Loucy (cell line): ENCODE measurements around the gene RAD51B.

Experiments used
- H2AFZ ChIP-seq: fragments of 200-600 bp; sonication (generic); 2 replicates; pipeline ENCODE4 v1.6.0; 2016; ENCODE audit warnings: antibody characterized with exemption, mild to moderate bottlenecking, low read length, moderate library complexity
- H3F3A ChIP-seq: fragments of 200-600 bp; 2 replicates; pipeline ENCODE4 v1.6.0; 2016; ENCODE audit warnings: antibody characterized with exemption, low read depth, mild to moderate bottlenecking
- H3K27me3 ChIP-seq: fragments of 200-600 bp; sonication (generic); 2 replicates; pipeline ENCODE4 v1.6.1; 2014; ENCODE audit warnings: low read length, mild to moderate bottlenecking; ENCODE audit not compliant: insufficient read depth, poor library complexity, severe bottlenecking
- H3K36me3 ChIP-seq: fragments of 200-600 bp; sonication (generic); 2 replicates; pipeline ENCODE4 v1.6.1; 2016; ENCODE audit warnings: low read length; ENCODE audit not compliant: insufficient read depth
- H3K4me1 ChIP-seq: fragments of 200-600 bp; sonication (generic); 2 replicates; pipeline ENCODE4 v1.5.1; 2014; ENCODE audit warnings: low read length, mild to moderate bottlenecking; ENCODE audit not compliant: insufficient read depth, poor library complexity, severe bottlenecking
- H3K4me2 ChIP-seq: fragments of 200-600 bp; sonication (generic); 2 replicates; pipeline ENCODE4 v1.6.0; 2014; ENCODE audit warnings: antibody characterized with exemption, low read length, low read depth, mild to moderate bottlenecking; ENCODE audit not compliant: poor library complexity, severe bottlenecking
- H3K4me3 ChIP-seq: fragments of 200-600 bp; sonication (generic); 2 replicates; pipeline ENCODE4 v1.5.1; 2014; ENCODE audit warnings: low read length, mild to moderate bottlenecking, mixed read lengths; ENCODE audit not compliant: poor library complexity, severe bottlenecking
- H3K79me2 ChIP-seq: fragments of 200-600 bp; sonication (generic); 2 replicates; pipeline ENCODE4 v1.6.1; 2014; ENCODE audit warnings: low read length; ENCODE audit not compliant: insufficient read depth
- H3K9ac ChIP-seq: fragments of 200-600 bp; sonication (generic); 2 replicates; pipeline ENCODE4 v1.6.0; 2014; ENCODE audit warnings: mild to moderate bottlenecking, low read depth, low read length, moderate library complexity; ENCODE audit not compliant: poor library complexity, severe bottlenecking
- H3K9me2 ChIP-seq: fragments of 200-600 bp; sonication (generic); replicated peaks from 2 replicates; pipeline ENCODE4 v1.6.1; 2016; ENCODE audit warnings: low read depth, low read length, mixed read lengths
- H3K9me3 ChIP-seq: fragments of 200-600 bp; sonication (generic); 2 replicates; pipeline ENCODE4 v1.6.1; 2014; ENCODE audit warnings: mild to moderate bottlenecking, antibody characterized with exemption, low read length, low read depth; ENCODE audit not compliant: insufficient read depth
- H4K20me1 ChIP-seq: fragments of 200-600 bp; sonication (generic); 2 replicates; pipeline ENCODE4 v1.6.0; 2014; ENCODE audit warnings: antibody characterized with exemption, low read length, mild to moderate bottlenecking; ENCODE audit not compliant: insufficient read depth, poor library complexity, severe bottlenecking
- CTCF ChIP-seq: fragments of 200-600 bp; sonication (generic); conservative IDR thresholded peaks from 2 replicates; pipeline ENCODE4 v1.5.1; 2014; ENCODE audit warnings: mild to moderate bottlenecking, antibody characterized with exemption, low read length
- EZH2phosphoT487 ChIP-seq: fragments of 200-600 bp; IDR thresholded peaks from 2 replicates; pipeline ENCODE4 v1.6.1; 2018; ENCODE audit warnings: antibody characterized with exemption, mild to moderate bottlenecking, moderate library complexity, borderline replicate concordance

Gene RAD51B

DNA sequence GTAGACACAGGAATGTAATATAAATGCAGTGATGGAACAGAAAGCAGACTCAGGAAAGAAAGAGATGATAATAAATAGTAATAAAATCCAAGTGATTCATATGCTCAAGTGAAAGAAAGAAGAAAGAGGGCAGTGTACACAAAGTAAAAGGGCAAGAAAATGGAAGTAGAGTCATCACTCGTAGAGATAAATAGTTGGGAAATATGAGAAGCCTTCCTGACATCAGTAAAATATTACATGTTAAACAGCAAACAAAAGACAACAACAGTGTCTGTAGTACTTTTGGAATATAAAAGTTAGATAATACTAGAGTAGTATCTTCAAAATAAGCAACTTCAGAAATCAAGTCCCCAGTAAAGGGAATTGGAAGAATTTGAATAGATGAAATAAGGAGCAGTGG lies 412.3 kb downstream of the RAD51B start:
- H3K9ac ChIP-seq: no peak overlapping the region
- H3K4me2 ChIP-seq: no peak overlapping the region
- no peaks in the 10 kb centered on the region for H3K27me3 ChIP-seq
- no peak overlapping the region for H2AFZ ChIP-seq
- H3K4me1 ChIP-seq: no peaks in the 10 kb centered on the region
- no peaks in the 10 kb centered on the region for H3K9me3 ChIP-seq
- no peaks in the 10 kb centered on the region for H3K9me2 ChIP-seq
- H3K36me3 ChIP-seq: no peaks in the 10 kb centered on the region
- H4K20me1 ChIP-seq: no peaks in the 10 kb centered on the region
- H3K79me2 ChIP-seq: no peaks in the 10 kb centered on the region
- H3F3A ChIP-seq: no peaks in the 10 kb centered on the region
- H3K4me3 ChIP-seq: no peak overlapping the region
- TF ChIP-seq CTCF: no peak
- no peak for TF ChIP-seq EZH2phosphoT487

DNA sequence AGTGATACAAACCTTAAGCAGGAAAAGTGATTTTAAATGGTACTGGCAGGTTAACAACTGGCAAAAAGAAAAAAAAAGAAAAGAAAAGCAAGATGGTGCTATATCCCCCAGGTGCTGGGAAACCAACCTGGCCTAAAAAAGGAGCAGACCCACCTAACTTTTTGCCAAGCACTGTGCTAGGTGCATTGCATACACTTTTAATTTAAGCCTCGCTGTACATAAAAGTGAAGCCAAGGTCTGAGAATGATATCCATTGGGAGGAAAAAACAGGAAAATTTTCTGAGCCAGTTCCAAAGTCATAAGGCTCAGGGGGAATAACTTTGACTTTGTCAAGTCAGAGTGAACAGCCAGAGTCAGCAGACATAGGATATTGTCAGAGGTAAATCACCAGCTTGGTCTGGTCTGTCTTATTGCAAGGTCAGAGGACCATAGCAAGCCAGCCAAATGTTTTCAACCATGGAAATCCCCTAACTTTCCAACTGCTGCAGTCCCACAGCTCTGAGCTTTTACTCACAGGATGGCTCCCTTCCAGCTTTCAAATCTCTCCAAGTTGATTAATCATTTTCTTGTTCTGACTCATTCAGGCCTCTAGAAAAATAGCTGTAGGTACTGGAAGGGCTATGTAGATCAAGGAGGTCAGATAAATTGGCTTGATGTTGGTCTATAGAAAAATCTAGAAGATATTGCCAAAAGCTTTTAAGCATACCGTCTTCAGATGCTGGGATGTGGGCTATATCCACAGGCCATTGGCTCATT lies 412.9 kb downstream of the RAD51B start:
- no peaks in the 10 kb centered on the region for H3K9me2 ChIP-seq
- H3F3A ChIP-seq: no peaks in the 10 kb centered on the region
- no peak overlapping the region for H3K4me2 ChIP-seq
- H2AFZ ChIP-seq: no peak overlapping the region
- H3K4me1 ChIP-seq: no peaks in the 10 kb centered on the region
- no peaks in the 10 kb centered on the region for H3K27me3 ChIP-seq
- no peaks in the 10 kb centered on the region for H3K36me3 ChIP-seq
- H3K9ac ChIP-seq: no peak overlapping the region
- no peaks in the 10 kb centered on the region for H3K79me2 ChIP-seq
- TF ChIP-seq EZH2phosphoT487 (no peak), CTCF (no peak)
- H3K9me3 ChIP-seq: no peaks in the 10 kb centered on the region
- H3K4me3 ChIP-seq: no peak overlapping the region
- no peaks in the 10 kb centered on the region for H4K20me1 ChIP-seq

GRCh38 chr14:68233101-68233784 lies 413.7 kb downstream of the RAD51B start:
- H3K4me3 ChIP-seq: no peak overlapping the region
- H3K4me1 ChIP-seq: no peaks in the 10 kb centered on the region
- H4K20me1 ChIP-seq: no peaks in the 10 kb centered on the region
- H3K9me3 ChIP-seq: no peaks in the 10 kb centered on the region
- TF ChIP-seq EZH2phosphoT487 (no peak), CTCF (no peak)
- no peak overlapping the region for H2AFZ ChIP-seq
- no peaks in the 10 kb centered on the region for H3K9me2 ChIP-seq
- H3K36me3 ChIP-seq: no peaks in the 10 kb centered on the region
- no peaks in the 10 kb centered on the region for H3K27me3 ChIP-seq
- H3K4me2 ChIP-seq: no peak overlapping the region
- H3K9ac ChIP-seq: no peak overlapping the region
- no peaks in the 10 kb centered on the region for H3F3A ChIP-seq
- H3K79me2 ChIP-seq: no peaks in the 10 kb centered on the region
